Neuronal stem cell (in vitro differentiated cells): ENCODE results near the gene ACSF2.
"Not testable (repeated sequence)": the region's sequence is repeated elsewhere in the genome, so short reads cannot be mapped to it uniquely, and the experiment has no call there.

Experiments used
- DNase-seq: peaks from one replicate; pipeline ENCODE4 v3.0.0-alpha.2; 2013; ENCODE audit warnings: low spot score
- H2AFZ ChIP-seq: one replicate; pipeline ENCODE4 v1.6.1; 2013; ENCODE audit warnings: mild to moderate bottlenecking, low read length, inconsistent platforms
- H2AK5ac ChIP-seq: 2 replicates; pipeline ENCODE4 v1.6.1; 2013; ENCODE audit warnings: low read depth, mild to moderate bottlenecking, inconsistent platforms, low read length, moderate library complexity, mixed read lengths
- H2BK120ac ChIP-seq: 2 replicates; pipeline ENCODE4 v1.6.1; 2013; ENCODE audit warnings: low read depth, mild to moderate bottlenecking, inconsistent platforms, low read length, moderate library complexity, mixed read lengths
- H2BK12ac ChIP-seq: one replicate; pipeline ENCODE4 v1.6.1; 2013; ENCODE audit warnings: low read length, inconsistent platforms
- H2BK15ac ChIP-seq: 2 replicates; pipeline ENCODE4 v1.6.1; 2013; ENCODE audit warnings: mild to moderate bottlenecking, low read length, inconsistent platforms, mixed read lengths
- H2BK5ac ChIP-seq: one replicate; pipeline ENCODE4 v1.6.1; 2013; ENCODE audit warnings: inconsistent platforms, mild to moderate bottlenecking, low read length, moderate library complexity
- H3K14ac ChIP-seq: one replicate; pipeline ENCODE4 v1.6.1; 2013; ENCODE audit warnings: low read length, inconsistent platforms
- H3K18ac ChIP-seq: 2 replicates; pipeline ENCODE4 v1.6.1; 2013; ENCODE audit warnings: low read length, inconsistent platforms
- H3K23ac ChIP-seq: 2 replicates; pipeline ENCODE4 v1.6.1; 2013; ENCODE audit warnings: low read depth, mild to moderate bottlenecking, mixed read lengths, low read length, inconsistent platforms; ENCODE audit not compliant: poor library complexity
- H3K27ac ChIP-seq: replicated peaks from 3 replicates; pipeline ENCODE4 v1.5.1; 2013; ENCODE audit warnings: low read length, inconsistent platforms
- H3K27me3 ChIP-seq, 3 experiments: 2 replicates each; pipeline ENCODE4 v1.6.1; 2013; ENCODE audit warnings: low read length in 3 of 3, mild to moderate bottlenecking in 2 of 3, inconsistent platforms in 1 of 3, low read depth in 1 of 3, mixed read lengths in 1 of 3, moderate library complexity in 1 of 3; ENCODE audit not compliant: control insufficient read depth in 3 of 3, insufficient read depth in 3 of 3
- H3K36me3 ChIP-seq, 2 donors: replicated peaks in 1 of 2; 2 replicates each; pipeline ENCODE4 v1.6.1; 2013; ENCODE audit warnings: low read length in 2 of 2; ENCODE audit not compliant: control insufficient read depth in 2 of 2, insufficient read depth in 2 of 2
- H3K4ac ChIP-seq: 2 replicates; pipeline ENCODE4 v1.6.1; 2013; ENCODE audit warnings: inconsistent platforms, mild to moderate bottlenecking, low read length, moderate library complexity
- H3K4me1 ChIP-seq, 2 donors: 1 replicate in 1 of 2; 2 replicates in 1 of 2; pipeline ENCODE4 v1.6.1; 2013; ENCODE audit warnings: low read length in 2 of 2, low read depth in 1 of 2; ENCODE audit not compliant: control insufficient read depth in 2 of 2, insufficient read depth in 1 of 2
- H3K4me2 ChIP-seq: one replicate; pipeline ENCODE4 v1.6.1; 2013; ENCODE audit warnings: mild to moderate bottlenecking, low read length, inconsistent platforms; ENCODE audit not compliant: insufficient read depth, poor library complexity, severe bottlenecking
- H3K4me3 ChIP-seq, 2 donors: 2 replicates each; pipeline ENCODE4 v1.5.1; 2013; ENCODE audit warnings: low read length in 2 of 2, mild to moderate bottlenecking in 2 of 2, inconsistent platforms in 1 of 2, moderate library complexity in 1 of 2
- H3K79me1 ChIP-seq: one replicate; pipeline ENCODE4 v1.6.1; 2013; ENCODE audit warnings: low read depth, mild to moderate bottlenecking, inconsistent platforms, low read length, moderate library complexity
- H3K9ac ChIP-seq: one replicate; pipeline ENCODE4 v1.6.1; 2013; ENCODE audit warnings: mild to moderate bottlenecking, low read depth, low read length, inconsistent platforms; ENCODE audit not compliant: poor library complexity
- H3K9me3 ChIP-seq, 2 donors: replicated peaks in 1 of 2; 2 replicates each; pipeline versions ENCODE3 to v1.6.1; 2013; ENCODE audit warnings: low read length in 2 of 2, mild to moderate bottlenecking in 2 of 2, inconsistent platforms in 1 of 2, low read depth in 1 of 2, mixed read lengths in 1 of 2, moderate library complexity in 1 of 2; ENCODE audit not compliant: control insufficient read depth in 2 of 2, insufficient read depth in 1 of 2
- H4K8ac ChIP-seq: one replicate; pipeline ENCODE4 v1.6.1; 2013; ENCODE audit warnings: low read depth, mild to moderate bottlenecking, inconsistent platforms, low read length, moderate library complexity
- H4K91ac ChIP-seq: one replicate; pipeline ENCODE4 v1.6.1; 2013; ENCODE audit warnings: low read length, low read depth, mild to moderate bottlenecking, inconsistent platforms; ENCODE audit not compliant: poor library complexity
- WGBS, 2 donors: extraction: QIAGEN DNeasy Blood & Tissue Kit; methylation state at CpG; one replicate each; pipeline ENCODE4 v1.1.7; 2013; ENCODE audit warnings: missing lambda C conversion rate in 2 of 2, mixed read lengths in 1 of 2; ENCODE audit not compliant: insufficient read length in 2 of 2, insufficient replicate concordance in 1 of 2; ENCODE audit errors: extremely low coverage in 2 of 2; 5-methylcytosine and 5-hydroxymethylcytosine counted together

Gene ACSF2

GRCh38 chr17:50419577-50419976, 6.4 kb upstream of the ACSF2 start:
- H2BK12ac ChIP-seq, H3K36me3 ChIP-seq, DNase-seq, H2BK15ac ChIP-seq, H3K18ac ChIP-seq, H3K4ac ChIP-seq, H3K9me3 ChIP-seq, H4K91ac ChIP-seq, H3K4me1 ChIP-seq, H2AK5ac ChIP-seq, H3K79me1 ChIP-seq, H3K23ac ChIP-seq, H2BK5ac ChIP-seq, H3K4me2 ChIP-seq, H3K27ac ChIP-seq, H3K14ac ChIP-seq, H2BK120ac ChIP-seq, H4K8ac ChIP-seq, H3K4me3 ChIP-seq, H3K9ac ChIP-seq, H2AFZ ChIP-seq: not testable (repeated sequence)
- WGBS, 2 donors, result no CpG with 5 or more reads among the region's 10 CpGs
- peaks cover 0 to 14% (median 0%) of the 10 kb centered on the region in 3 experiments for H3K27me3 ChIP-seq

DNA sequence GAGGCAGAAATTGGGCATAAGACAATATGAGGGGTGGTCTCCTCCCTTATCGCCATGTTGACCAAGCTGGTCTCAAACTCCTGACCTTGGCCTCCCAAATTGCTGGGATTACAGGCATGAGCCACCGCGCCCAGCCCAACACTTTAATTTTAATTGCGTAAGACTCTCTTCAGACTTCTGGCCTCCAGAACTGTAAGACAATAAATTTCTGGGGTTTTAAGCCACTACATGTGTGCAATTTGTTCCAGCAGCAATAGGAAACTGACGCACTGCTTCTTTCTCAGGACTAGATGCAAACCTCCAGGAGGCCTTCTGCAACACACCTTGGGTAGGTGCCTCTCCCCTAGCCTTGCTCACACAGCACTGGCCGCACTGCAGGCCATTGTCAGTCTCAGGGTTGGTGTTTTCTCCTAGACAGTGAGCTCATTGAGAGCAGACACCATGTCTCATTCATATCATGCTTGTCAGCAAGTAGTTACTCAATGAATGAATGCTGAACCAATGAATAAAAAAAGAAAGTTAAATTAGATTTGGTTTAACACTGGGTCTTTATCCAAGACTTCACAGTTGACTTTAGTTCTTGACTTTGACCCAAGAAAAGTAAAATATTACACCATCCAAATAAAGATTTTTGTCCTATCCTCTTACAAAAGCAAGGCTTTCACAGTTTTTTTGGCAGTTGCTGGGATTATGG, 5.5 kb upstream of the ACSF2 start:
- peaks cover 3 to 5% of the 10 kb centered on the region in 2 donors for H3K4me1 ChIP-seq
- H3K14ac ChIP-seq, result no peak overlapping the region
- no peak overlapping the region for H2AFZ ChIP-seq
- H2BK12ac ChIP-seq, result no peak overlapping the region
- no peak overlapping the region for H2BK5ac ChIP-seq
- H3K18ac ChIP-seq, result no peak overlapping the region
- H4K91ac ChIP-seq, result no peak overlapping the region
- no peak overlapping the region for H2BK120ac ChIP-seq
- H3K27me3 ChIP-seq, result peaks cover 0 to 16% (median 3%) of the 10 kb centered on the region in 3 experiments
- no peak overlapping the region for H3K4me2 ChIP-seq
- H3K9me3 ChIP-seq, result no peaks in the 10 kb centered on the region
- H2BK15ac ChIP-seq, result no peak overlapping the region
- H3K27ac ChIP-seq, result no peak overlapping the region
- DNase-seq, result no peak
- H3K4me3 ChIP-seq, result no peak overlapping the region
- no peak overlapping the region for H3K4ac ChIP-seq
- no peaks in the 10 kb centered on the region for H3K36me3 ChIP-seq
- H2AK5ac ChIP-seq, result no peak overlapping the region
- no peak overlapping the region for H3K9ac ChIP-seq
- no peak overlapping the region for H3K23ac ChIP-seq
- WGBS, 2 donors, result no CpG with 5 or more reads among the region's 6 CpGs
- H3K79me1 ChIP-seq, result no peaks in the 10 kb centered on the region
- no peak overlapping the region for H4K8ac ChIP-seq

GRCh38 chr17:50421308-50422051, 4.5 kb upstream of the ACSF2 start:
- Histone ChIP-seq H3K9me3 (no peaks in the 10 kb centered on the region), H3K9ac (no peak overlapping the region), H3K4me2 (no peak overlapping the region), H2AK5ac (no peak overlapping the region), H4K8ac (no peak overlapping the region), H3K79me1 (no peaks in the 10 kb centered on the region), H3K23ac (no peak overlapping the region), H3K27me3 (peaks cover 0 to 16% (median 3%) of the 10 kb centered on the region in 3 experiments), H3K18ac (no peak overlapping the region), H3K36me3 (no peaks in the 10 kb centered on the region), H3K14ac (no peak overlapping the region), H2BK15ac (no peak overlapping the region), H4K91ac (no peak overlapping the region), H2AFZ (no peak overlapping the region), H3K4me3 (no peak overlapping the region), H2BK12ac (no peak overlapping the region), H2BK120ac (no peak overlapping the region), H3K27ac (no peak overlapping the region), H3K4me1 (peaks cover 5 to 9% of the 10 kb centered on the region in 2 donors), H3K4ac (no peak overlapping the region), H2BK5ac (no peak overlapping the region)
- DNase-seq, result no peak
- WGBS, 2 donors, result no CpG with 5 or more reads among the region's 3 CpGs

GRCh38 chr17:50422738-50423137, 3.3 kb upstream of the ACSF2 start:
- Histone ChIP-seq H3K23ac (no peak overlapping the region), H3K4me1 (peaks cover 10 to 14% of the 10 kb centered on the region in 2 donors), H3K14ac (no peak overlapping the region), H2AFZ (no peak overlapping the region), H3K27me3 (peaks cover 0 to 16% (median 3%) of the 10 kb centered on the region in 3 experiments), H3K4me3 (no peak overlapping the region), H2BK15ac (no peak overlapping the region), H3K36me3 (no peaks in the 10 kb centered on the region), H4K8ac (no peak overlapping the region), H4K91ac (no peak overlapping the region), H2BK120ac (no peak overlapping the region), H3K79me1 (no peaks in the 10 kb centered on the region), H3K4ac (no peak overlapping the region), H3K9ac (no peak overlapping the region), H3K18ac (no peak overlapping the region), H3K9me3 (no peaks in the 10 kb centered on the region), H2BK5ac (no peak overlapping the region), H3K4me2 (no peak overlapping the region), H2BK12ac (no peak overlapping the region), H2AK5ac (no peak overlapping the region), H3K27ac (no peak overlapping the region)
- DNase-seq, result no peak
- WGBS, 2 donors, result no CpG with 5 or more reads among the region's 2 CpGs
